Stimulated activated CD8-positive, alpha-beta memory T cell treated with anti-CD3 and anti-CD28 coated beads, Interleukin-4, amount 100 ng/mL, for 48 hours (primary cell): Measurements from ENCODE around the gene C4orf54.

Source experiments
- DNase-seq: peaks from one replicate; pipeline ENCODE4 v3.0.0-alpha.2; 2020

Gene C4orf54

DNA sequence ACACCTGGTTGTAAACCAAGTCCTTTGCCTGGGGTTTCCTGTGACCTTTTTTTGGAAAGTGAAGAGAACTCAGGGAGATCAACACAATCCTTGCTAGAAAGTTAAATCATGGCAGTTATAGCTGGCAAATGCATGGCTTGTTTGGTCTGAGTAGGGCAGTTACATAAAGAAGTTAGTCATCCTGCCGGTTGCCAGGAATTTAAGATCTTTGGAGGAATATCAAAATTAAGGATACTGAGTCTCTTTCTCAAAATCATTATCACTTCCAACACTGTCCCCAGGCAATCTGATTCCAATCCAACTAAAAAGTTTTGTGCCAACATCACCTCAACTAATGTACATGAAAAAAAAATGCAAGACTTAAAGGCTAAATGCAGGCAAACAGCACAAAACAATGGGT is 40.3 kb downstream of the C4orf54 start:
- DNase-seq: no peak

DNA sequence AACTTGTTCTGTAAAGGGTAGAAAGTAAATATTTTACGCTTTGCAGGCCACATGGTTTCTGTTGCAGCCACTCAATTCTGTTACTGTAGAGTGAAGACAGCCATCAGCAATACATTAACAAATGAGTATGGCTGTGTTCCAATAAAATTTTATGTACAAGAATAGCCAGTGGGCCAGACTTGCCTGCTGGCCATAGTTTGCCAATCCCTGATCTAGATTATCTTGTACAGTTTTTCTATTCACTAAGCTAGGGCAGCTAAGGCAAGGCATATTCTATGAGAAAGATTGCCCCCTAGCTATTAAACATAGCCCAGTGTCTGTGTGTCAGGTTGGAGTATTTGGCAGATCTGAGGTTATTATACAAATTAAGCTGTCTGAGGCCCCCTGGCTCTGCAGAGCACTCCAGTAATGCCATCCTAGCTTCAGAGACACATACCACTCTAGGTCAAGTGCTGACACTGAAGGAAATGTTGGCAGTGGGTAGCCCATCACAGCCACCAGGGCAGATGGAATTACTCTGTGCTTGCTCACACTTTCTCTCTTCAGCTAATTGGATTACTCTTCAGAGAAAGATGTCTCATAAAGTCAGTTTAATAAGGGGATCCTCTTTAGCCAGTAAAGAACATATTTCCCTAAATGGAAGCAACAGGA is 42.3 kb downstream of the C4orf54 start:
- no peak for DNase-seq

DNA sequence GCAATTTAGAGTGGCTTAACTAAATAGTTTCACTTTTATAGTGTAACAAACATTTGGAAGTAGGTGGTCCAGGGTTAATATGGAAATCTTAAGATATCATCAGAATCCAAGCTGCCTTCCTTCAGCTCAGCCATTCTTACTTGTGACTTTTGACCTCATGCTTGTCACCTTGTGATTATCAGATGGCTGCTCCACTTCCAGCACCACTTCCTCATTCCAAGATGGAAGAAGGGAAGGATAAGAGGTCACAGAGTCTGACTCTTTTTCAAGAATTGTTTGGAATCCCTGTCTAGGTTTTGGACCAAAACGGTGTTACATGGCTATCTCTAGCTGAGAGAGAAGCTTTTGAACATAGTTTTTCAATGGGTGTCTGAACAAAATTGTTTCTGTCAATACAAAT is 43.1 kb downstream of the C4orf54 start:
- no peak for DNase-seq

DNA sequence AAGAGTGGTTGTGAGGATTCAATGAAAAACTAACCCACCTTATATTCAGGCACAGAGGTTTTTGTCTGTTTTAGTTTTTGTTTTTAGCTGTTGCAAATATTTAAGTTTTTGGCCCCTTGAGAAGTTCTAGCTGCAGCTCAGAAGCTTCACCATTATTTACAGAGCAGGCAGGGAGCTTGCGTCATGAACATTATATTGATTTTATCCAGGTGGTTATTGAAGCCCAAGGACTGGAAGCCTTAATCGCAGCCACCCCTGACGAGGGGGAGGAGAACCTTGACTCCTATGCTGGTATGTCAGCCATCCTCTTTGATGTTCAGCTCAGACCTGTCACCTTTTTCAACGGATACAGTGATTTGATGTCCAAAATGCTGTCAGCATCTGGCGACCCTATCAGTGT is 44.9 kb downstream of the C4orf54 start:
- DNase-seq: no peak

DNA sequence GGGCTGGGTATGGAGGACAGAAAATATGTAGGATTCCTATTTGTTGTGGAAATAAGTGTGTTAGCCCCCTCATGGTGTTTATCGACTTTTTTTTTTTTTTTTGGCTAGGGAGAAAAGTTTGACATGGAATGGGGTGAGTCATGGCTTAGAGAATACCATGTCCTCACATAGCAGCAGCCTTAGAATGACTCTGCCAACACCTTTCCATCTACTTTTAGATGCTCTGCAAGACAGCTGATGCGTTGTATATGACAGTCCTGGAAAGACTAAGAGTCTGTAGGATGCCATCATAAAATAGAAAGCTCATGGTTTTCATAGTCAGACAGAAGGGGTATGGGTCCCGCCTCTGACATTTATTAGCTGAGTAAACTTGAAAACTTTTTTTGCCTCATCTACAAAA is 45.3 kb downstream of the C4orf54 start:
- no peak for DNase-seq

DNA sequence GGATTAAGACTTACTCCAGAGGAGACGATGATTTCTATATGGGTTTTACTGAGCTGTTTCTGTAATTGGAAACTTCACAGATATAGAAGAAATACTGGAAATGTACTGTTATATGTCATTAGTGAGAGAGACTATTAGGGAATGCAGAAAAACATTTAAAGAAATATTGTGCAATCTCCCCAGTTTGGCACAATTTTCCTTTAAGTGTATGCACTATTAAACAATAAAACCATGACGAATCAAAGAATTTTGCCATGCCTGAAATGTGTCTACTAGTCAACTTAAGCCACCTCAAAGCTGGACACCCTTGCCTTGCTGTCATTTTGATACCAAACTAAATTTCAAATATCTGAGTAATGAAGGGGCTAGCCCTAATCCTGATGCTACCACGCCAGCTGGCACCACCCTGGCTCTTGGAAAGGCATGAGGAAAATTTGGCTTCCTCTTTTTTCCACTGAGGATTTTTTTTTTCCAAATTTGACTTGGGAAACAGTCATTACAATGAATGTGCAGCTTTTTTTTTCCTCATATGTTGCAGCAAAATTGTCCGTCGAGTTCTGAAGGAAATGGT is 46.9 kb downstream of the C4orf54 start:
- DNase-seq: no peak

DNA sequence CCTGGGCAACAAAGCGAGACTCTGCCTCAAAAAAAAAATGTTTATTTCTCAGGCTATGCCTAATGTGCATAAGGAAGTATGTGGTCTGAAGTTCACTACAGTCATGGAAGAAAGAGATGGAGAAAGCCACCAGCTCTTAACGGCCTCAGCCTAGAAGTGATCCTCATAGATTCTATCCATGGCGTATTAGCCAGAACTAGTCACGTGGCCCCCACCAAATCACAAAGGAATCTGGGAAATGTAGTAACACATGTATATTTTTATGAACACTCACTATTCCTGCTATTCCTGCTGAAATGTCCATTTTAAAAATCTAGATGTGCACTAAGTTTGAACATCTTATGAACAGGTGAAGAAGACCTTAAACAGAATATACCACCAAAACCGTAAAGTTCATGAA is 49.2 kb downstream of the C4orf54 start:
- no peak for DNase-seq
